Osteoblast (primary cell): ENCODE data around the gene HERC6. TPM values are rescaled to one million over a fixed set of nuclear protein-coding genes. Genes with fewer than 3 reads are reported as not detected.
"Not testable (repeated sequence)": the region's sequence is repeated elsewhere in the genome, so short reads cannot be mapped to it uniquely, and the experiment has no call there.

Experiments used
- DNase-seq: peaks from one replicate; pipeline ENCODE4 v3.0.0; 2011; ENCODE audit warnings: low spot score, mixed read lengths; ENCODE audit not compliant: insufficient read length; ENCODE audit errors: missing footprints
- H2AFZ ChIP-seq: 2 replicates; pipeline ENCODE4 v1.6.0; 2011; ENCODE audit warnings: mild to moderate bottlenecking, low read length
- H3K27ac ChIP-seq: 2 replicates; pipeline ENCODE4 v1.5.1; 2011; ENCODE audit warnings: mild to moderate bottlenecking, low read depth, low read length, moderate library complexity
- H3K27me3 ChIP-seq: 2 replicates; pipeline ENCODE4 v1.6.0; 2012; ENCODE audit warnings: mild to moderate bottlenecking, control low read depth, inconsistent platforms, low read length, moderate library complexity; ENCODE audit not compliant: insufficient read depth
- H3K36me3 ChIP-seq: 2 replicates; pipeline ENCODE4 v1.5.1; 2011; ENCODE audit warnings: mild to moderate bottlenecking, low read length, control low read depth, moderate library complexity; ENCODE audit not compliant: insufficient read depth
- H3K4me1 ChIP-seq: 2 replicates; pipeline ENCODE4 v1.5.1; 2011; ENCODE audit warnings: mild to moderate bottlenecking, low read length, control low read depth, moderate library complexity; ENCODE audit not compliant: insufficient read depth
- H3K4me2 ChIP-seq: 2 replicates; pipeline ENCODE4 v1.6.0; 2011; ENCODE audit warnings: mild to moderate bottlenecking, low read length; ENCODE audit not compliant: insufficient read depth
- H3K4me3 ChIP-seq: fragments of 200-600 bp; sonication (generic); 3 replicates; pipeline ENCODE4 v1.5.1; 2012; ENCODE audit warnings: mild to moderate bottlenecking, low read length, inconsistent platforms; ENCODE audit not compliant: insufficient read depth
- H3K79me2 ChIP-seq: 2 replicates; pipeline ENCODE4 v1.6.0; 2012; ENCODE audit warnings: mild to moderate bottlenecking, low read length, control low read depth, inconsistent platforms; ENCODE audit not compliant: insufficient read depth
- H3K9me3 ChIP-seq: 2 replicates; pipeline ENCODE4 v1.5.1; 2011; ENCODE audit warnings: low read depth, low read length, control low read depth
- H4K20me1 ChIP-seq: 2 replicates; pipeline ENCODE4 v1.6.0; 2012; ENCODE audit warnings: mild to moderate bottlenecking, low read length, control low read depth; ENCODE audit not compliant: insufficient read depth
- CTCF ChIP-seq: IDR thresholded peaks from 2 replicates; pipeline ENCODE4 v1.5.1; 2011; ENCODE audit warnings: mild to moderate bottlenecking, low read depth, low read length, moderate library complexity; ENCODE audit errors: extremely low read depth
- total RNA-seq: library from RNA; depleted of rRNA; stranded (reverse); fragments of >200 nt; gene quantifications from 2 replicates; pipeline ENCODE4 v1.2.3, GENCODE V29; 2012

HERC6 gene
- total RNA-seq, 1 donor: 21.4 TPM

GRCh38 chr4:88366460-88366859, 12.2 kb upstream of the HERC6 start:
- peaks cover 4% of the 10 kb centered on the region for H3K27me3 ChIP-seq
- H2AFZ ChIP-seq: no peak overlapping the region
- no peaks in the 10 kb centered on the region for H3K36me3 ChIP-seq
- H3K9me3 ChIP-seq: no peaks in the 10 kb centered on the region
- H3K4me2 ChIP-seq: no peak overlapping the region
- TF ChIP-seq CTCF: no peak
- H3K79me2 ChIP-seq: no peaks in the 10 kb centered on the region
- H3K4me1 ChIP-seq: no peaks in the 10 kb centered on the region
- DNase-seq: no peak
- H4K20me1 ChIP-seq: no peaks in the 10 kb centered on the region
- H3K27ac ChIP-seq: no peak overlapping the region
- no peak overlapping the region for H3K4me3 ChIP-seq

GRCh38 chr4:88367826-88368225, 10.8 kb upstream of the HERC6 start:
- peaks cover 10% of the 10 kb centered on the region for H3K27me3 ChIP-seq
- DNase-seq: no peak
- H3K27ac ChIP-seq: no peak overlapping the region
- no peaks in the 10 kb centered on the region for H4K20me1 ChIP-seq
- H3K79me2 ChIP-seq: no peaks in the 10 kb centered on the region
- no peaks in the 10 kb centered on the region for H3K9me3 ChIP-seq
- no peak overlapping the region for H2AFZ ChIP-seq
- H3K4me1 ChIP-seq: no peaks in the 10 kb centered on the region
- H3K4me2 ChIP-seq: no peak overlapping the region
- H3K36me3 ChIP-seq: no peaks in the 10 kb centered on the region
- H3K4me3 ChIP-seq: no peak overlapping the region
- no peak for TF ChIP-seq CTCF

- H4K20me1 ChIP-seq, H3K79me2 ChIP-seq, H3K4me2 ChIP-seq, H3K4me3 ChIP-seq, H3K9me3 ChIP-seq, H3K27ac ChIP-seq, H3K4me1 ChIP-seq, H2AFZ ChIP-seq, H3K36me3 ChIP-seq: not testable (repeated sequence)
- TF ChIP-seq CTCF: peak; percentile 59
- peak; percentile 74 for DNase-seq
- H3K27me3 ChIP-seq: peaks cover 10% of the 10 kb centered on the region
Measured at GRCh38 chr4:88369180-88369812, 9.4 kb upstream of the HERC6 start.

- Histone ChIP-seq H3K4me2 (no peak overlapping the region), H3K27me3 (peaks cover 4% of the 10 kb centered on the region), H4K20me1 (no peaks in the 10 kb centered on the region), H3K4me3 (no peak overlapping the region), H2AFZ (no peak overlapping the region), H3K4me1 (peaks cover 4% of the 10 kb centered on the region), H3K36me3 (no peaks in the 10 kb centered on the region), H3K9me3 (no peaks in the 10 kb centered on the region), H3K79me2 (no peaks in the 10 kb centered on the region), H3K27ac (no peak overlapping the region)
- DNase-seq: no peak
- TF ChIP-seq CTCF: no peak
Measured at GRCh38 chr4:88381123-88381522, 2.5 kb downstream of the HERC6 start.
